GM12873 (cell line): ENCODE results near the gene LSP1.

Experiments used
- CTCF ChIP-seq: IDR thresholded peaks from 2 replicates; pipeline ENCODE4 v1.5.1; 2012; ENCODE audit warnings: low read depth, mild to moderate bottlenecking, moderate library complexity, low read length, control low read depth; ENCODE audit not compliant: insufficient read depth; ENCODE audit errors: missing control alignments

The LSP1 gene

GRCh38 chr11:1845095-1845429 lies 7.8 kb upstream of the LSP1 start:
- TF ChIP-seq CTCF: no peak

GRCh38 chr11:1845561-1846452 lies 7.1 kb upstream of the LSP1 start:
- TF ChIP-seq CTCF: no peak

- TF ChIP-seq CTCF: no peak
Observed at GRCh38 chr11:1846453-1846932, 6.4 kb upstream of the LSP1 start.

GRCh38 chr11:1847006-1847735 lies 5.7 kb upstream of the LSP1 start:
- TF ChIP-seq CTCF: no peak

- no peak for TF ChIP-seq CTCF
Observed at GRCh38 chr11:1847926-1848639, 4.8 kb upstream of the LSP1 start.

GRCh38 chr11:1848640-1849430 lies 4.0 kb upstream of the LSP1 start:
- TF ChIP-seq CTCF: no peak
